ENCODE data around the gene CCSER1. TPM values are rescaled to one million over a fixed set of nuclear protein-coding genes. Genes with fewer than 3 reads are reported as not detected.

The CCSER1 gene
- total and polyA plus RNA-seq, 2 experiments from 2014 or later, result not detected

GRCh38 chr4:90281541-90282355 is 154.6 kb downstream of the CCSER1 start:
- Histone ChIP-seq H3K4me2 (ENCODE audit: unreplicated experiment) (no peak overlapping the region), H3K79me2 (ENCODE audit: insufficient read depth) (no peaks in the 10 kb centered on the region), H3K4me3 (no peak overlapping the region), H3K9ac (no peak overlapping the region), H3F3A (ENCODE audit: insufficient read depth) (no peaks in the 10 kb centered on the region), H4K20me1 (ENCODE audit: insufficient read depth) (no peaks in the 10 kb centered on the region), H3K9me3 (ENCODE audit: low read depth) (no peaks in the 10 kb centered on the region), H3K27me3 (replicated peaks; ENCODE audit: insufficient read depth) (no peaks in the 10 kb centered on the region), H3K4me1 (ENCODE audit: insufficient read depth) (no peaks in the 10 kb centered on the region), H3K27ac (no peak overlapping the region), H2AFZ (no peak overlapping the region), H3K36me3 (ENCODE audit: low read depth) (no peaks in the 10 kb centered on the region), H3K9me2 (ENCODE audit: insufficient read depth) (no peaks in the 10 kb centered on the region)
- no peak for DNase-seq
- no peak for TF ChIP-seq EZH2phosphoT487 (IDR thresholded peaks at IDR 0.05; ENCODE audit: insufficient read depth, low read depth)
- TF ChIP-seq EZH2 (IDR thresholded peaks at IDR 0.05; ENCODE audit: insufficient read depth, poor library complexity, severe bottlenecking), result no peak
- 31 to 38% methylated on average over 5 of the region's 5 CpGs for WGBS, 2 experiments (ENCODE audit: low coverage in 1 of 2, low lambda C conversion rate in 2 of 2, missing lambda C conversion rate in 2 of 2)
- in situ Hi-C loops (cut with MboI), result no loop called here

- Histone ChIP-seq H3K4me2 (ENCODE audit: unreplicated experiment) (no peak overlapping the region), H3F3A (ENCODE audit: insufficient read depth) (no peaks in the 10 kb centered on the region), H3K27ac (no peak overlapping the region), H2AFZ (no peak overlapping the region), H3K4me3 (no peak overlapping the region), H3K79me2 (ENCODE audit: insufficient read depth) (no peaks in the 10 kb centered on the region), H3K9me2 (ENCODE audit: insufficient read depth) (no peaks in the 10 kb centered on the region), H3K27me3 (replicated peaks; ENCODE audit: insufficient read depth) (no peaks in the 10 kb centered on the region), H3K36me3 (ENCODE audit: low read depth) (no peaks in the 10 kb centered on the region), H3K9me3 (ENCODE audit: low read depth) (no peaks in the 10 kb centered on the region), H4K20me1 (ENCODE audit: insufficient read depth) (no peaks in the 10 kb centered on the region), H3K9ac (no peak overlapping the region), H3K4me1 (ENCODE audit: insufficient read depth) (no peaks in the 10 kb centered on the region)
- 24 to 35% methylated on average over 4 of the region's 4 CpGs for WGBS, 2 experiments (ENCODE audit: low coverage in 1 of 2, low lambda C conversion rate in 2 of 2, missing lambda C conversion rate in 2 of 2)
- in situ Hi-C loops (cut with MboI), result no loop called here
- TF ChIP-seq EZH2phosphoT487 (IDR thresholded peaks at IDR 0.05; ENCODE audit: insufficient read depth, low read depth) (no peak), EZH2 (IDR thresholded peaks at IDR 0.05; ENCODE audit: insufficient read depth, poor library complexity, severe bottlenecking) (no peak)
- DNase-seq, result no peak
Observed at GRCh38 chr4:90290345-90290744, 163.2 kb downstream of the CCSER1 start.

- H4K20me1 ChIP-seq (ENCODE audit: insufficient read depth), result no peaks in the 10 kb centered on the region
- no peaks in the 10 kb centered on the region for H3K4me1 ChIP-seq (ENCODE audit: insufficient read depth)
- in situ Hi-C loops (cut with MboI), result no loop called here
- H3K4me2 ChIP-seq (ENCODE audit: unreplicated experiment), result no peak overlapping the region
- no peaks in the 10 kb centered on the region for H3K27me3 ChIP-seq (replicated peaks; ENCODE audit: insufficient read depth)
- H3K4me3 ChIP-seq, result no peak overlapping the region
- no peak overlapping the region for H3K27ac ChIP-seq
- H3K36me3 ChIP-seq (ENCODE audit: low read depth), result no peaks in the 10 kb centered on the region
- no peak overlapping the region for H2AFZ ChIP-seq
- H3K9me2 ChIP-seq (ENCODE audit: insufficient read depth), result no peaks in the 10 kb centered on the region
- no peak for DNase-seq
- H3F3A ChIP-seq (ENCODE audit: insufficient read depth), result no peaks in the 10 kb centered on the region
- no peak overlapping the region for H3K9ac ChIP-seq
- H3K9me3 ChIP-seq (ENCODE audit: low read depth), result no peaks in the 10 kb centered on the region
- TF ChIP-seq EZH2phosphoT487 (IDR thresholded peaks at IDR 0.05; ENCODE audit: insufficient read depth, low read depth) (no peak), EZH2 (IDR thresholded peaks at IDR 0.05; ENCODE audit: insufficient read depth, poor library complexity, severe bottlenecking) (no peak)
- no peaks in the 10 kb centered on the region for H3K79me2 ChIP-seq (ENCODE audit: insufficient read depth)
Observed at GRCh38 chr4:90292438-90292837, 165.2 kb downstream of the CCSER1 start.

- in situ Hi-C loops (cut with MboI), result no loop called here
- no peak for TF ChIP-seq EZH2 (IDR thresholded peaks at IDR 0.05; ENCODE audit: insufficient read depth, poor library complexity, severe bottlenecking)
- TF ChIP-seq EZH2phosphoT487 (IDR thresholded peaks at IDR 0.05; ENCODE audit: insufficient read depth, low read depth), result no peak
- WGBS, 2 experiments (ENCODE audit: low coverage in 1 of 2, low lambda C conversion rate in 2 of 2, missing lambda C conversion rate in 2 of 2), result 4% methylated on average over 2 of the region's 2 CpGs
Observed at GRCh38 chr4:90293320-90293719, 166.1 kb downstream of the CCSER1 start.

More at GRCh38 chr4:90293320-90293719, 166.1 kb downstream of the CCSER1 start:
- H3K27ac ChIP-seq, result no peak overlapping the region
- H3K9me3 ChIP-seq (ENCODE audit: low read depth), result no peaks in the 10 kb centered on the region
- no peak overlapping the region for H2AFZ ChIP-seq
- peak; percentile 44 for DNase-seq
- no peaks in the 10 kb centered on the region for H3K79me2 ChIP-seq (ENCODE audit: insufficient read depth)
- no peaks in the 10 kb centered on the region for H3F3A ChIP-seq (ENCODE audit: insufficient read depth)
- H4K20me1 ChIP-seq (ENCODE audit: insufficient read depth), result no peaks in the 10 kb centered on the region
- no peaks in the 10 kb centered on the region for H3K9me2 ChIP-seq (ENCODE audit: insufficient read depth)
- no peaks in the 10 kb centered on the region for H3K36me3 ChIP-seq (ENCODE audit: low read depth)
- H3K4me3 ChIP-seq, result no peak overlapping the region
- H3K27me3 ChIP-seq (replicated peaks; ENCODE audit: insufficient read depth), result no peaks in the 10 kb centered on the region
- no peak overlapping the region for H3K4me2 ChIP-seq (ENCODE audit: unreplicated experiment)
- H3K4me1 ChIP-seq (ENCODE audit: insufficient read depth), result no peaks in the 10 kb centered on the region
- H3K9ac ChIP-seq, result no peak overlapping the region

All from GM23248 (cell line).